HG03097 (cell line): ENCODE data around the gene CHN2.
"Not testable (repeated sequence)": the region's sequence is repeated elsewhere in the genome, so short reads cannot be mapped to it uniquely, and the experiment has no call there.

ENCODE experiments used
- ATAC-seq: cut with Tn5 transposase; IDR thresholded peaks from one replicate; pipeline ENCODE4 v1.9.1; 2021; ENCODE audit not compliant: unreplicated experiment, low FRiP score

The CHN2 gene

GRCh38 chr7:29511337-29511736 is 316.8 kb downstream of the CHN2 start:
- ATAC-seq = no peak

GRCh38 chr7:29511851-29512250 is 317.3 kb downstream of the CHN2 start:
- ATAC-seq = no peak

GRCh38 chr7:29516491-29516890 is 321.9 kb downstream of the CHN2 start:
- ATAC-seq = no peak

GRCh38 chr7:29518616-29519015 is 324.0 kb downstream of the CHN2 start:
- ATAC-seq = no peak

GRCh38 chr7:29523728-29524127 is 329.2 kb downstream of the CHN2 start:
- ATAC-seq = no peak

- no peak for ATAC-seq
These were observed 333.0 kb downstream of the CHN2 start for GRCh38 chr7:29527505-29528108.

GRCh38 chr7:29528526-29528925 is 334.0 kb downstream of the CHN2 start:
- ATAC-seq = not testable (repeated sequence)
